Neural progenitor cell (in vitro differentiated cells): Measurements from ENCODE around the gene RGL2. TPM values are rescaled to one million over a fixed set of nuclear protein-coding genes. Genes with fewer than 3 reads are reported as not detected.
A peak's percentile ranks its signal among the peaks of the same experiment; 100 is the strongest.
"Not testable (repeated sequence)": the region's sequence is repeated elsewhere in the genome, so short reads cannot be mapped to it uniquely, and the experiment has no call there.

Source experiments
- DNase-seq: peaks from one replicate; pipeline ENCODE4 v3.0.0-alpha.2; 2016; ENCODE audit warnings: low spot score
- H2AFZ ChIP-seq: fragments of 200-600 bp; sonication (generic); replicated peaks from 2 replicates; pipeline ENCODE4 v1.6.1; 2016; ENCODE audit warnings: antibody characterized with exemption
- H3F3A ChIP-seq: fragments of 200-600 bp; sonication (generic); 2 replicates; pipeline ENCODE4 v1.6.1; 2016; ENCODE audit warnings: antibody characterized with exemption, low read depth
- H3K27ac ChIP-seq: fragments of 200-600 bp; sonication (generic); 2 replicates; pipeline ENCODE4 v1.5.1; 2016; ENCODE audit warnings: mild to moderate bottlenecking
- H3K27me3 ChIP-seq: fragments of 200-600 bp; sonication (generic); 2 replicates; pipeline ENCODE4 v1.6.1; 2016; ENCODE audit warnings: mild to moderate bottlenecking, moderate library complexity
- H3K36me3 ChIP-seq: fragments of 200-600 bp; sonication (generic); 2 replicates; pipeline ENCODE4 v1.5.1; 2016
- H3K4me1 ChIP-seq: fragments of 200-600 bp; sonication (generic); 2 replicates; pipeline ENCODE4 v1.6.1; 2016; ENCODE audit warnings: mixed run types
- H3K4me2 ChIP-seq: fragments of 200-600 bp; sonication (generic); 2 replicates; pipeline ENCODE4 v1.6.1; 2016
- H3K4me3 ChIP-seq: fragments of 200-600 bp; sonication (generic); 2 replicates; pipeline ENCODE4 v1.5.1; 2016
- H3K79me2 ChIP-seq: fragments of 200-600 bp; sonication (generic); 2 replicates; pipeline ENCODE4 v1.6.1; 2016; ENCODE audit warnings: low read depth
- H3K9ac ChIP-seq: fragments of 200-600 bp; sonication (generic); 2 replicates; pipeline ENCODE4 v1.6.1; 2016
- H3K9me3 ChIP-seq: fragments of 200-600 bp; sonication (generic); 2 replicates; pipeline ENCODE4 v1.5.1; 2016; ENCODE audit warnings: low read depth
- H4K20me1 ChIP-seq: fragments of 200-600 bp; sonication (generic); 2 replicates; pipeline ENCODE4 v1.6.1; 2016; ENCODE audit warnings: low read depth
- H3K27ac Mint-ChIP-seq: 3 replicates; pipeline ENCODE4 v1.8.0; 2021; ENCODE audit warnings: mixed read lengths
- H3K27me3 Mint-ChIP-seq: 2 replicates; pipeline ENCODE4 v1.8.0; 2022; ENCODE audit warnings: low read depth, mild to moderate bottlenecking, inconsistent platforms, moderate library complexity, mixed read lengths; ENCODE audit not compliant: insufficient read depth
- H3K36me3 Mint-ChIP-seq: 3 replicates; pipeline ENCODE4 v1.8.0; 2021; ENCODE audit warnings: mixed read lengths
- H3K4me1 Mint-ChIP-seq: 3 replicates; pipeline ENCODE4 v1.8.0; 2021; ENCODE audit warnings: mixed read lengths
- H3K4me3 Mint-ChIP-seq: 3 replicates; pipeline ENCODE4 v1.8.0; 2021; ENCODE audit warnings: mild to moderate bottlenecking, moderate library complexity, mixed read lengths
- H3K9me3 Mint-ChIP-seq: 3 replicates; pipeline ENCODE4 v1.8.0; 2020; ENCODE audit warnings: mixed read lengths
- CTCF ChIP-seq: fragments of 200-600 bp; sonication (generic); IDR thresholded peaks from 2 replicates; pipeline ENCODE4 v1.5.1; 2017; ENCODE audit warnings: antibody characterized with exemption, mild to moderate bottlenecking
- EZH2 ChIP-seq: fragments of 200-600 bp; sonication (generic); IDR thresholded peaks from 2 replicates; pipeline ENCODE4 v1.6.1; 2017; ENCODE audit warnings: antibody characterized with exemption, mild to moderate bottlenecking, moderate library complexity
- EZH2phosphoT487 ChIP-seq: fragments of 200-600 bp; sonication (generic); IDR thresholded peaks from 2 replicates; pipeline ENCODE4 v1.6.1; 2017; ENCODE audit warnings: antibody characterized with exemption
- total RNA-seq: library from RNA; depleted of rRNA; stranded (reverse); fragments of >200 nt; gene quantifications from 2 replicates; pipeline ENCODE4 v1.2.3, GENCODE V29; 2015; ENCODE audit warnings: low replicate concordance

Gene RGL2
- total RNA-seq, 1 donor from 2014 or later, result 28.3 TPM

- peak overlapping the region; percentile 57 for H3K4me3 ChIP-seq
- H3K79me2 ChIP-seq, result peaks cover 33% of the 10 kb centered on the region
- H3K9me3 ChIP-seq, result no peaks in the 10 kb centered on the region
- Mint-ChIP-seq H3K36me3 (peaks cover 19% of the 10 kb centered on the region), H3K27me3 (peaks cover 5% of the 10 kb centered on the region), H3K4me1 (peaks cover 39% of the 10 kb centered on the region), H3K27ac (no peak overlapping the region), H3K9me3 (no peaks in the 10 kb centered on the region), H3K4me3 (peak overlapping the region; percentile 88)
- peak overlapping the region; percentile 98 for H3K4me2 ChIP-seq
- H3K9ac ChIP-seq, result no peak overlapping the region
- peaks cover 8% of the 10 kb centered on the region for H3K36me3 ChIP-seq
- H3K4me1 ChIP-seq, result peaks cover 38% of the 10 kb centered on the region
- no peak for TF ChIP-seq CTCF
- TF ChIP-seq EZH2phosphoT487, result no peak
- no peak for TF ChIP-seq EZH2
- no peak overlapping the region for H3K27ac ChIP-seq
- peaks cover 59% of the 10 kb centered on the region for H3F3A ChIP-seq
- no peaks in the 10 kb centered on the region for H3K27me3 ChIP-seq
- peak; percentile 29 for DNase-seq
- peaks cover 60% of the 10 kb centered on the region for H4K20me1 ChIP-seq
- no peak overlapping the region for H2AFZ ChIP-seq
Measured at GRCh38 chr6:33277663-33278391, 20.9 kb downstream of the RGL2 start.

GRCh38 chr6:33276864-33277662 is 21.7 kb downstream of the RGL2 start, which contains the start of gene B3GALT4:
Gene B3GALT4 (plus strand): TSS chr6:33277123. CDS start chr6:33277420, 297 bp downstream.
- Histone ChIP-seq H3K4me3 (peak within 1 kb of the TSS; percentile 57), H3K36me3 (peaks cover 8% of the 10 kb centered on the region), H3K9ac (no peak within 1 kb of the TSS), H3K27me3 (no peaks in the 10 kb centered on the region), H4K20me1 (peaks cover 68% of the 10 kb centered on the region), H3K4me2 (peak within 1 kb of the TSS; percentile 98), H3K79me2 (peaks cover 40% of the 10 kb centered on the region), H3K9me3 (no peaks in the 10 kb centered on the region), H3F3A (peaks cover 67% of the 10 kb centered on the region), H2AFZ (no peak within 1 kb of the TSS), H3K27ac (peak within 1 kb of the TSS; percentile 23), H3K4me1 (peaks cover 42% of the 10 kb centered on the region)
- peaks cover 24% of the 10 kb centered on the region for H3K36me3 Mint-ChIP-seq
- TF ChIP-seq EZH2phosphoT487 (no peak), CTCF (peak; percentile 59), EZH2 (no peak)
- peak within 1 kb of the TSS; percentile 32 for H3K27ac Mint-ChIP-seq
- H3K4me1 Mint-ChIP-seq, result peaks cover 45% of the 10 kb centered on the region
- peaks cover 5% of the 10 kb centered on the region for H3K27me3 Mint-ChIP-seq
- DNase-seq, result peak; percentile 93
- peak within 1 kb of the TSS; percentile 88 for H3K4me3 Mint-ChIP-seq
- no peaks in the 10 kb centered on the region for H3K9me3 Mint-ChIP-seq

GRCh38 chr6:33276581-33276863 is 22.2 kb downstream of the RGL2 start:
- Histone ChIP-seq H3K27ac (peak overlapping the region; percentile 23), H3K4me3 (peak overlapping the region; percentile 57), H3K9ac (no peak overlapping the region), H3K4me1 (peaks cover 42% of the 10 kb centered on the region), H3K9me3 (no peaks in the 10 kb centered on the region), H4K20me1 (peaks cover 68% of the 10 kb centered on the region), H3K36me3 (peaks cover 8% of the 10 kb centered on the region), H2AFZ (no peak overlapping the region), H3K79me2 (peaks cover 42% of the 10 kb centered on the region), H3K27me3 (no peaks in the 10 kb centered on the region), H3F3A (peaks cover 69% of the 10 kb centered on the region), H3K4me2 (peak overlapping the region; percentile 98)
- Mint-ChIP-seq H3K27me3 (peaks cover 7% of the 10 kb centered on the region), H3K27ac (peak overlapping the region; percentile 32), H3K4me1 (peaks cover 45% of the 10 kb centered on the region), H3K36me3 (peaks cover 24% of the 10 kb centered on the region), H3K9me3 (no peaks in the 10 kb centered on the region), H3K4me3 (peak overlapping the region; percentile 86)
- DNase-seq, result no peak
- TF ChIP-seq EZH2, result no peak
- TF ChIP-seq EZH2phosphoT487, result no peak
- no peak for TF ChIP-seq CTCF

GRCh38 chr6:33275795-33276580 is 22.8 kb downstream of the RGL2 start:
- not testable (repeated sequence) for H3K36me3 ChIP-seq

More at GRCh38 chr6:33275795-33276580, 22.8 kb downstream of the RGL2 start:
- not testable (repeated sequence) for H3K9ac ChIP-seq, H3K27me3 Mint-ChIP-seq, H3K27ac Mint-ChIP-seq, H3K9me3 Mint-ChIP-seq, H3K27me3 ChIP-seq, H3K9me3 ChIP-seq, H2AFZ ChIP-seq, DNase-seq
- H3K4me3 ChIP-seq, result peak overlapping the region; percentile 83
- Mint-ChIP-seq H3K4me3 (peak overlapping the region; percentile 86), H3K36me3 (peaks cover 24% of the 10 kb centered on the region), H3K4me1 (peaks cover 45% of the 10 kb centered on the region)
- peak overlapping the region; percentile 23 for H3K27ac ChIP-seq
- peaks cover 68% of the 10 kb centered on the region for H4K20me1 ChIP-seq
- peaks cover 45% of the 10 kb centered on the region for H3K79me2 ChIP-seq
- H3K4me1 ChIP-seq, result peaks cover 42% of the 10 kb centered on the region
- H3F3A ChIP-seq, result peaks cover 69% of the 10 kb centered on the region
- H3K4me2 ChIP-seq, result peak overlapping the region; percentile 98
